Measurements from ENCODE around the gene DPP6. TPM values are rescaled to one million over a fixed set of nuclear protein-coding genes. Genes with fewer than 3 reads are reported as not detected.

DPP6 gene
- total RNA-seq, 1 donor from 2014 or later = not detected

DNA sequence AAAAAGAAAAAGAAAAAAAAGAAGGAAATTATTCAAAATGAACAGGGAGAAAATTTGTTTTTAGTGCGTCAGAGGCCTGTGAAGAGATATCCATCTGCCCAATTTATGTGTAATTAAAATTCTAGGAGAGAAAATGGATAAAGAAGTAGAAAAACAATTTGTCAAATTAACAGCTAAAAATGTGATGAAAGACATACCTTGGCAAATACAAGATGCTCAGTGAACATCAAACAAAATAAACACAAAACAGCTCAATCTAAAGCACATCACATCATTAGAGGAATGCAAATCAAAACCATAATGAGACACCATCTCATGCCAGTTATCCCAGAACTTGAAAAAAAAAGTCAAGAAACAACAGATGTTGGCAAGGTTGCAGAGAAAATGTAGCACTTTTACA is 477.9 kb downstream of the DPP6 start:
- DNase-seq (ENCODE audit: low read depth in 2 of 2) = no peak

- no peak for DNase-seq (ENCODE audit: low read depth in 2 of 2)
Measured at GRCh38 chr7:154532771-154533170, 480.6 kb downstream of the DPP6 start.

- no peak for DNase-seq (ENCODE audit: low read depth in 2 of 2)
Measured at GRCh38 chr7:154540596-154540995, 488.4 kb downstream of the DPP6 start.

DNA sequence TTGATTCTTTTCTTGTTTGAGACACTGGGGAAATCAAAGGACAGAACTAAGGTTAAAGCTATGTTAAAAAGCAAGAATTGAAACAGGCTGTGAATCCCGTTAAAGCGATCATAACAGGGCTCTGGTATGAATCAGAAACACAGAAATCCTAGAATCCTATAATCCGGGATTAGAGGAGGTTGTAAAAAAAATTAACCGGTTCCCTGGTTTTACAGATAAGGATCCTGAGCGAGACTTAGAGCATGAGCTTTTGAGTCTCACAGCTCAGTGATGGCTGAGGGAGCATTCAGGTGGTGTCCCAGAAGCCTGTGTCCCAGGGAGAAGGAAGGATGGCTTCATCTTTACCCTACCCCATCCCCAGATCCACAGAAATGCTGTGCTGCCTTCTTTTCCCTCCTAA is 489.4 kb downstream of the DPP6 start:
- DNase-seq (ENCODE audit: low read depth in 2 of 2) = no peak

DNA sequence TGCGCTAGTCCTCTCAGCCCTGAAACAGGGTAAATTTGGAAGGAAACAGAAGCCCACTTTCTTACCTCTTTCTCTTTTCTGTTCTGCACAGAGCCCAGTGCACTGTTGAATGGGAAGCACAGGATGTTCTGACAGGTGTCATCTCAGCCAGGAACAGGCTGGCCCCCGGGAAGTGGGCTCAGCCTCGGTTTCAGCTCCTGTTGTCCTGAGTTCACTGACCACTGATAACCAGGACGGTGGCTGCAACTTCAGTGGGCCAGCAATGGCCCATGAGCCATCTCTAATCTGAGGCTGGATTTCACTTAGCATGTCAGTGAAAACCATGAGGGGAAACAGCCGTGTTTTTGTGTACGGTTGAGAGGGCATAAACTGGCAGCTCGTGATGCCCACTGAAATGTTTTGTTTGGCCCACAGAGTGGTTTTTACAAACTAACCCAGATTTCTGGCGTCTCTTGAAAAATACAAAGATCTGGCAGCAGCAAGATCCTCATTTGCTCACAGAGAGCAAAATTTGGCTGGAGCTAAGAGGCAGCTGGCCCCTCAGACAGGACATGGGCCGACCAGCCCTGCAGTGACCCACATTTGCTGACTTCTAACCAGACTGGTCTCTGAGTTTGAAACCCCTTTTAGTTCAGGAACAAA is 494.9 kb downstream of the DPP6 start:
- no peak for DNase-seq (ENCODE audit: low read depth in 2 of 2)

- DNase-seq (ENCODE audit: low read depth in 2 of 2) = no peak
Measured at GRCh38 chr7:154553711-154554265, 501.6 kb downstream of the DPP6 start.

DNA sequence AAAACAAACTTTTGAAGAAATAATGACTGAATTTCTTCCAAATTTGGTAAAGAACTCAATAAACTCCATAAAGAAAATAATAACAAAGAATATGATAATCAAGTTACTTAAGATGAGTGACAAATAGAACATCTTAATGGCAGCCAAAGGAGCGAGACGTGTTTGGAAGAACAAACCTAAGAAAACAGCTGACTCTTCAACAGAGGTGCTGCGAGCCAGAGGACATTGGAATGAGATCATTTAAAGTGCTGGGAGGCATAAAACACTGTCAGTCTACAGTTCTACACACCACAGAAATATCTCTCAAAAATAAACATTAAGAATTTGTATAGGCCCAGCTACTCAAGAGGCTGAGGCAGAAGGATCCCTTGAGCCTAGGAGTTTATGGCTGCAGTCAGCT is 507.3 kb downstream of the DPP6 start:
- no peak for DNase-seq (ENCODE audit: low read depth in 2 of 2)

- DNase-seq (ENCODE audit: low read depth in 2 of 2) = no peak
Measured at GRCh38 chr7:154564676-154565075, 512.5 kb downstream of the DPP6 start.

DNA sequence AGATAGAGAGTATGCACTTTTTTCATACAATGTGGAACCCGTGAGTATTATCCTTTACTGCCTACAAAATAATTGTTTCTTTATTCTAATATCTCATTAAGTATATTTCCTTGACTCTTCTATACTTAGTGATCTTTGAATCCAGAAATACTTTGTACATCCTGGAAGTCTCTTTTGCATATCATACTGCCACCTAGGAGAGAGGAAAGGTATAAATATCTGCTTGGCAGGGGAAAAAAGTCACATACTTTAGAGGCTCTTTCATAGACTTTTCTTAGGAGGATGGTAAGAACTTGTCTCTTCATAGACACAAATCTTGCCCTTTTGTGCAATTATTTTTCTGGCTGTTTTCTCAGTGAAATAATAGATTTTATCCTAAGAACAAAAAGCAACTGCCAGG is 514.7 kb downstream of the DPP6 start:
- no peak for DNase-seq (ENCODE audit: low read depth in 2 of 2)

DNA sequence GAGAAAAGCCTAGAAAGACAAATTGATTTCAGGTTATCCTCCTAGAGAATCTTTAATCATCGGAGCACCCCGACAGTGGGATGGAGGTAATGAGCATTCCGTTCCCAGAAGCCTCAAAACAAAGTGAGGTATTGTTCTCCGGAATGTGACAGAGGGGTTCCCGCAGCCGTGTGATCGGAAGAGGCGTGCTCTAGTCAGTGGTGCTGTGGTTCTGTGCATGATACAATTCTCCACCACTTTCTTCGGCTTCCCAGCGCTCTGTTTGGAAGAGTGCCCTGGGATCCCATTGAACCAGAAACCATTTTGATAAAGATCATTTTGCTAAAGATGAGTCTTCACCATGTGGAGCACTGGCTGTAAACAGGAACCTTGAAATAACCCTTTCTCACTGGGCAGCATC is 516.1 kb downstream of the DPP6 start:
- DNase-seq (ENCODE audit: low read depth in 2 of 2) = no peak

DNA sequence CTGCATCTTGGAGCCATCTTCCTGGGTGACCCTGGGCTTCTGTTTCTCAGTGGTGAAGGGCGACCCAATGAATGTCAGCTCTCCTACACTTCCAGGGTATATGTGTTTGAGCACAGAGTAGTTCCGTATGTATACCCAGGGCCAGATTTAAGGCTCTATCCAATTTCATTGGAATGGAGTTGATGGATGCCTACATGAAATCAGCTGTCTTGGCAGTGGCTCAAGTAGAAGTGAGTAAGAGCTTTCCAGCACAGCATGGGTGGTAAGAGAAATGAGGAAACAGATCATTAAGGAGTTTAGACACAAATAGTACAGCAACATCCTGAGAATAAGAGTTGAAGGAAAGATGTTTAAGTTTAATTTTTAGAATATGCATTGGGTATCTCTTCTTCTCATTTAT is 517.7 kb downstream of the DPP6 start:
- no peak for DNase-seq (ENCODE audit: low read depth in 2 of 2)

DNA sequence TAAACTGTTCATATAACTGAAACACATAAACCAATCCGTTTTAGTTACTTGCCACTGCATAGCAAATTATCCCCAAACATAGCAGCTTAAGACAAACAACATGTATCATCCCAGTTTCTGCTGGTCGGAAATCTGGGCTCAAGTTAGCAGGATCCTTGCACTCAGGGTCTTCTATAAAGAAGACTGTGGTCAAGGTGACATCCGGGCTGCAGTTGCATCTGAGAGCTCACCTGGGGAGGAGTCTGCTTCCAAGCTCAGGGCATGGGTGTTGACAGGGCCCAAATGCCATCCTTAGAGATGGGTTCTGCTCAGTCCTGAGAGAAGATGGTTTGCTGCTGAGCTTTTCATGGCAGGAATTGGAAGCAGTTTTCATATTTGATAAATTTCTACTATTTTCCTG is 519.6 kb downstream of the DPP6 start:
- no peak for DNase-seq (ENCODE audit: low read depth in 2 of 2)

GRCh38 chr7:154574235-154574634 is 522.0 kb downstream of the DPP6 start:
- no peak for DNase-seq (ENCODE audit: low read depth in 2 of 2)

DNA sequence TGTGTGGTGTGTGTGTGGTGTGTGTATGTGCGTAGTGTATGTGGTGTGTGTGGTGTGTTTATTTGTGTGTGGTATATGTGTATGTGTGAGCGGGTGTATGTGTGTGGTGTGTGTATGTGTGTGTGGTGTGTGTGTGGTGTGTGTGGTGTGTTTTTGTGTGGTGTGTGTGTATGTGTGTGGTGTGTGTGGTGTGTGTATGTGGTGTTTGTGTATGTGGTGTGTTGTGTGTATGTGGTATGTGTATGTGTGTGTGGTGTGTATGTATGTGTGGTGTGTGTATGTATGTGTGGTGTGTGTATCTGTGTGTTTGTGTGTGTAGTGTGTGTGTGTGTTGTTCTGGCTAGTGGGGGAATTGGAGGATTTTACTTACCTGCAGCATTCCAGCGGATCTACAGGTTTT is 523.3 kb downstream of the DPP6 start:
- DNase-seq (ENCODE audit: low read depth in 2 of 2) = no peak

DNA sequence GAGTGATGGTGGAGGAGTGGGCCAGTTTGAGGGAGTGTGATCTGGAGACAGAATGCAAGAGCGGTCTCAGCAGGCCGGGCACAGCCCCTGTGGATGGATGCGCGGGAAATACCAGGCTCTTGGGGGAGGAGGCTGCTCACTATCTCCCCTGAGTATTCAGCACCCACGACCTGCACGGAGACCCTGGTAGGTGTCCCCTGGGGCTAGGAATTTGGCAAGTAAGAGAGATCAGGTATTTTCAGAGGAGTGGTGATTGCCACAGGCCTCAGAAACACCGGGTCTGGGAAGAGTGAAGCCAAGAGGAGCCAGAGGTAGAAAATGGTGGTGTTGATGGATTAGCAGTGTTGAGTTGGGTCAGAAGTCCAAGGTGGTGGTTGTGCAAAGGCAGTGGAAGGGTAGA is 524.4 kb downstream of the DPP6 start:
- DNase-seq (ENCODE audit: low read depth in 2 of 2) = no peak

DNA sequence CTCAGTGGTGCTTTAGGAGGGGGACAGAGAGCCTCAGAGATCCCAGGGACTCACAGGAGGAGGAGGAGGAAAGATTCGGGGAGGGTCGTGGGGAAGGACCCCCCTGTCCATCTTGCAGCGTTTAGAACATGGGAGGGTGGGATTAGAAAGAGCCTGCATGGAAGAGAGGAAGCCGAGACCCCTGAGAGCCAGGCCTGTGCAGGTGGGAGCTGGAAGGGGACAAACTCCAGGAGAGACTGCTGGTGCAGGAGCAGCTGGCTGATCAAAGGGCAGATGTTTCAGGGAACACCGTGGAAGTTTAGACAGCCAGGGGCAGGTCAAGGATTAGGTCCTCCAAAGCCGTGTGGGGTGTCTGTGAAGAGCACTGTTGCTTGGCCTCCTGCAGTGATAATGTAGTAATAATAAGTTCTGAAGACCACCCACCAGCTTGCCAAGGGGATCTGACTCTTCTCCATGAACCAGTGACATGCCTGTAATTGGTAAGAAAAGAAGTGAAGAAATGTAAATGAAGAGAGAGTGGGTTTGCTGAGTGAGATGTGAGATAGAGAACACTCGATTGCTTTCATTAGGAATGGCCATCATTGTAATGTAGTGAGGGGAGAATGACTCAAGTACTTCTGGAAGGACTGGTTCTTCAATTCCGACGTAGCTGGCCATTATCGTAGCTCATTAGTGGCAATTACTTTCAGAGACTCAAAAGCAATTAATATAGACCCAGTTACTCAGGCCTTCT is 525.1 kb downstream of the DPP6 start:
- no peak for DNase-seq (ENCODE audit: low read depth in 2 of 2)

DNA sequence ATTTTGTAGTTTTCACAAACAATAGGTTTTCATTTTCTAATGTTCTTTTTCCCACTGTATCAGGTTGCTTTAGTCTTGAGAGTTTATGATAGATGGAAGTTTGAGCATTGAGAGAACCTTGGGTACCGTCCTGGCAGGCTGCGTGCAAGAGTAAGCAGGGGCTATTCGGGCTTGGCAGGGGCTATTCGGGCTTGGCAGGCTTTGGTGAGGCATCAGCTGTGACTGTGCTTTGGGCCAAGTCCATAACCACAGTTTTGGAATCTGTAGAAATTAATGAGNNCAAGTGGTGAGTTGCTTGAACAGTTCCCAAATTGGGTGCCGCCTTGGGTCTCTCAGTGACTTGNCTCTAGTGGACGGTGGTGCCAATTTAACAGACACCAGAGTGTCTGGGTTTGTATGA is 526.1 kb downstream of the DPP6 start:
- DNase-seq (ENCODE audit: low read depth in 2 of 2) = no peak

DNA sequence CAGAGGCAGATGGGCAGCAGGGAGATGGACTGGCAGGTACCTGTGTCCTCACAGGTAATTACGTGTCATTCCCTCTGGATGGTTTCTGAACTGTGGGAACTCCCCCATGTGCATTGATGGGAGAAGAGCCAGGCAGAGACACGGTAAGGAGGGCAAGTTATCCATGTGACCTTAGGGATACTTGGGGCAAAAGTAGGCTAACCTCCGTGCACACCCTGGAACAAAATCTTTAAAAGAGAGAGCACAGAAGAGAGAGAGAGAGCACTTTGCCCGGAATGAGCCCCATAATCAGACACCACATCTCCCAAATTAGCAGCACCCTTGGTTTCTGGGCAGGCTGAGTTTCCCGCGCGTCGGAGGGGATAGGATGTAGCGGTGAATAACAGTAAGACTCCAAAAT is 527.5 kb downstream of the DPP6 start:
- no peak for DNase-seq (ENCODE audit: low read depth in 2 of 2)

- DNase-seq (ENCODE audit: low read depth in 2 of 2) = no peak
Measured at GRCh38 chr7:154581251-154581890, 529.2 kb downstream of the DPP6 start.

DNA sequence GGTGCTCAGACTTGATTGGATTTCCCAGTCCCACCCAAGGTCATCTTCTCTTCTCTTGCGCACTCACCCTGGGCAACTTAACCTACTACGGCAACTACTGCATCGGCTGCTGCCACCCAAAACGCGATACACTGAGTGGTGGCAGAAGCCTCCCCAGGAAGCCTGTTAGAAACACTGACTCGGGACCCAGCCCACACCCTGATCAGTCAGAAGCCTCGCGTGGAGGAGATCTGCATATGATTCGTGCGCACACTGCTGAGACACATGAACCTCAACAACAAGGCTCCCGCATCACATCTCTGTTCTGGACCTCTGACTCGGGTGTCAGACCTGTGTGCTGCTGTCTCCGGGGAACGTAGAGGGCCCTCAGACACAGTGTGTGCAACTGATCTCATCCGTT is 531.3 kb downstream of the DPP6 start:
- no peak for DNase-seq (ENCODE audit: low read depth in 2 of 2)

- no peak for DNase-seq (ENCODE audit: low read depth in 2 of 2)
Measured at GRCh38 chr7:154584352-154585252, 532.4 kb downstream of the DPP6 start.

- no peak for DNase-seq (ENCODE audit: low read depth in 2 of 2)
Measured at GRCh38 chr7:154587792-154588191, 535.6 kb downstream of the DPP6 start.

All from lung microvascular endothelial cell (primary cell).